H54 (cell line): ENCODE data around the gene RYR2.
A peak's percentile ranks its signal among the peaks of the same experiment; 100 is the strongest.

Experiments
- DNase-seq: peaks from one replicate; pipeline ENCODE4 v3.0.0; 2011; ENCODE audit warnings: low spot score, mixed read lengths; ENCODE audit not compliant: insufficient read length
- FAIRE-seq: peaks from 3 replicates; lab custom pipeline; 2011; peaks lifted over from hg19 to GRCh38; lab: Jason Lieb, UNC
- POLR2A ChIP-seq: IDR thresholded peaks from 2 replicates; pipeline ENCODE4 v1.6.1; 2011; ENCODE audit warnings: low read depth, mild to moderate bottlenecking, low read length

Gene RYR2

DNA sequence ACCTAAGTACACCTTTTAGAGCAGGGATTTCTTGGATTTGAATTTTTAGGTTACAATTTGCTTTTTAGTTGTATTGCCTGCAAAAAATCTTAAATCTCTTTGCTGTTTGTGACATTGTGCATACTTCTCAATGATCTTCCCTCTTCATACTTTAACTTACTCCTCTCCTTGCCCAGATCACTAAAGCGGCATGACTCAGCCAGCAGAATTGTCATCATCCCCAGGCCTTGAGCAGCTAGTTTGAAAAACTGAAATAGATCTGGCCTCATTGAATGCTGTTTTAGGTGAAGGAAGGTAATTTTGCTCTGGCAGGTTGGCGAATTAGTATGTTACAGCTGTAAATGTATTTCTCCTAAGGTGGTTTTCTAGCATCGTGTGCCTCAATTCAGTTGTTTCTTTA lies 145.9 kb downstream of the RYR2 start:
- DNase-seq (no peak), FAIRE-seq (no peak)

DNA sequence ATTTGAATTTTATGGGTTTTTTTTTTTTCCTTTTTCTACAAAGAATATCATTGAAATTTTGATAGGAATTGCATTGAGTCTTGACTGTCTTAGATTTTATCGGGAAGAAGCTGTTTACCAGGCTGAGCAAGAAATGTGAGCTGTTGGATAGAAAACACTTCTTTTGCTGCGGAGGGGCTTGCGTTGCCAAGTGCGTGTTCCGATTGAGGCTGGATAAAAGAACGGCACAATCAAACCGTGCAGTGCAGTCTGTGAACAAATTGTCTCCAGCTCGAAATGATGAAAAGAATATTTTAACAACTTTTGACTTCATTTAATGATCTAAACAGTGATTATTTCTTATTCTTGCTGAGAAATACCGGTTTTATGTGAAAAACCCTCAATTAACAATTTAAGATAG lies 149.4 kb downstream of the RYR2 start:
- FAIRE-seq: no peak
- no peak for DNase-seq
- TF ChIP-seq POLR2A: no peak

More for the DNA sequence above, 145.9 kb downstream of the RYR2 start:
- no peak for TF ChIP-seq POLR2A

GRCh38 chr1:237197470-237198425 lies 155.8 kb downstream of the RYR2 start:
- DNase-seq: no peak
- TF ChIP-seq POLR2A: no peak
- FAIRE-seq: no peak

DNA sequence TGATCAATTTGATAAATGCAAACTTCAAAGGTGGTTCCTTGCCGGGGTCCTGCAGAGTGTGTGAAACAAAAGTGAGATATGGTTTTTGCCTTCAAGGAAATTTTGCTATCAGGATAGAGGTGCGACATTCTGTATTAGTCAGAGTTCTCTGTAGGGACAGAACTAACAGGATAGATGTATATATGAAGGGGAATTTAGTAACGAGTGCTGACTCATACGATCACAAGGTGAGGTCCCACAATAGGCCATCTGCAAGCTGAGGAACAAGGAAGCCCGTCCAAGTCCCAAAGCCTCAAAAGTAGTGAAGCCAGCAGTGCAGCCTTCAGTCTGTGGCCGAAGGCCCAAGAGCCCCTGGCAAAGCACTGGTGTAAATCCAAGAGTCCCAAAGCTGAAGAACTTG lies 157.0 kb downstream of the RYR2 start:
- FAIRE-seq: no peak
- TF ChIP-seq POLR2A: no peak
- DNase-seq: no peak

DNA sequence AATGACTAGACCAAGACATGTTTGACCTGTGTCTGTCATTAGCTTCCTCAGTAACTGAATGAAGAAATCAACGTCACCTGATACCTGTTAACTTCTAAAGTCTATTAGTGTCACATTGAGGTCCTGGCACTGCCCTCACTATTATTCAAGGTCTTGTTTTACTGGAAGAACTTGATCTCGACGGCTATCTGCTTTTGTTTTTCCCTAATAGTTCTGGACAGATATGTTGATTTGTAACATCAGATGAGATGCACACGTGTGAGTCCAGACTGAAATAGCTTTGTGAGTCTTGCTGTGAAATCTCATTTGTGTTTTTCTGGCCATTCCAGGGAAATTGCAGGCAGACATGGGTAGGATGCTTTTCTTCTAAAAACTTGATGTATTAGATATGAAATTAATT lies 159.2 kb downstream of the RYR2 start:
- no peak for TF ChIP-seq POLR2A
- FAIRE-seq: no peak
- no peak for DNase-seq

GRCh38 chr1:237204841-237205240 lies 162.9 kb downstream of the RYR2 start:
- no peak for FAIRE-seq
- no peak for DNase-seq
- TF ChIP-seq POLR2A: no peak

DNA sequence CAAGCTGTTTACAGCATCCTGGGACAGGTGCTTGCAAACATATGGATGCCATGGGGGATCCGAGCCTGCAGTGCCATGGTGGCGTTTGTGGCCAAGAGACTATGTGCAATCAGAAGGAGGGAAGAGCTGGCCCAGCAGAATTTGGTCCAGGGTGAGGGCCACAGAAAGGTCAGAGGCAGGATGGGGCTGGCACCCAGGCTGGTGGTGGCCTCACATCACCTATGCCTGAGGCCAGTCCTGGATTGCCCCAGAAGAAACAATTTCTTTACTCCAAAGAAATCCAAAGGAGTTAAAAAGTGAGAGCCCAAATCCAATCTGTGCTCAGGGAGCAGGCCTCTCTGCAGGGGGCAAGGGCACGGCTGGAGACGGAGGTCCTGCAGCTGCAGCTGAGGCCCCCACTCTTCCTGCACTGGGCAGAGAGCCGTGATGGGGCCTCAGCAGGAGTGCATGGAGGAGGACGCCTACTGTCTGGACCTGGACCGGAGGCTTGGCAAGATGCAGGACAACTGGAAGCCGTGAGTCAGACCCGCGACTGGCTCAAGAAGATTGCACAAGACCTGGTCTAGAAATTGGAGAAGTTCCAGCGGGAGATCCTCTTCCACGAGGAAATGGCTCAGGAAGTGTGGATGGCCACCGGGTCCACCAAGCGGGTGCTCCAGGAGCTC lies 163.5 kb downstream of the RYR2 start:
- no peak for TF ChIP-seq POLR2A
- DNase-seq (peak; percentile 17), FAIRE-seq (no peak)

DNA sequence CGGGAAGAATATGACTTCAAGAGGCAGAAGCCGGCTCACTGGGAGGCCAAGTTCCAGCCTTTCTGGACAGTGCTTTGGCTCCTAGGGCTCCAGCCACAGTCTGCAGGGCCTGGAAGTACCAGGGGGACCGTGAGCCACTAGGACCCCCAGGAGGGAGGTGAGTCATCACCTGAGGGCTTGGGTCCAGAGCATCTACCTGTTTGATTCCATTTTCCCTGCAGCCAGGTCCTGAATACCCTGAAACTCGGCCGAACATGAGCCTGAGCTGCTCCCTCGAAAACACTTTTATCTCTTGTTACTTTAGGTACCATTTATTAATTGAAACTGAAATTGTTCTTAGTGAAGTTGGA lies 164.1 kb downstream of the RYR2 start:
- DNase-seq: no peak
- no peak for FAIRE-seq
- no peak for TF ChIP-seq POLR2A

DNA sequence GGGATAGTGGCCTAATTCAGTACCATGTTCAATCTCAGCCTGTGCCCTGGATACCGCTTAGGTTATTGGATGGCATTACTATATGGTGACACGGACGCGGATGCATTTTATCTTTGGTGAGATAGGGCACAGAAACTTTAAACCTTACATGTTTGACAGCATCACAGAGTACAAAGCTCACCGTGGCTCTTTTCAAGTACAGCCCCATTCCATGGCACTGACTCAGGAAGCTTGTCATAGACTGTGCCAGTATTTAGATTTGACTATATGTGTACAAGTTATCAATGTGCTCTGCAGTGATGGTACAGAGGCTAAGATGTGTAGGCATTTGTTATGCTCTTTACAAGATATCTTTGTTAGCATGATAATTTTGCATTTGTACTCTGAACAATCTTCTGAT lies 169.0 kb downstream of the RYR2 start:
- FAIRE-seq (no peak), DNase-seq (no peak)
- no peak for TF ChIP-seq POLR2A

DNA sequence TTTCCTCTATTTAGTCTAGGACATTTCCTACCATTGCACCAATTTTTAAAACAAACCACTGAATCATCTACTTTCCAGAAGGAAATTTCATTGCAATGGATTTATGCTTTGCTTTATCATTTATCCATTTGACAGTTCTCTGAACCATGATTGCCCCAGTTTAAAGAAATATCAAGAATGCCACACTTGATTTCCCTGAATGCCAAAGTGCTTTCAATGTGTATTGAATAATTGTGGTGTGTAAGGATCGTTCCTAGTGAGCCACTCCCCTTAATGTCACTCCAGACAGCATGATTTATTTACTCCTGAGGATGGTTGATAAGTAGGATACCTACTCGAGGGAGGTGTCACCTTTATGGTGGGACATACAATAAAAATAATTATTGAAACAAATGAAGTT lies 169.6 kb downstream of the RYR2 start:
- no peak for DNase-seq
- FAIRE-seq: no peak
- no peak for TF ChIP-seq POLR2A

- DNase-seq: no peak
- FAIRE-seq: no peak
- TF ChIP-seq POLR2A: no peak
These were observed 178.0 kb downstream of the RYR2 start for GRCh38 chr1:237219751-237220642.

DNA sequence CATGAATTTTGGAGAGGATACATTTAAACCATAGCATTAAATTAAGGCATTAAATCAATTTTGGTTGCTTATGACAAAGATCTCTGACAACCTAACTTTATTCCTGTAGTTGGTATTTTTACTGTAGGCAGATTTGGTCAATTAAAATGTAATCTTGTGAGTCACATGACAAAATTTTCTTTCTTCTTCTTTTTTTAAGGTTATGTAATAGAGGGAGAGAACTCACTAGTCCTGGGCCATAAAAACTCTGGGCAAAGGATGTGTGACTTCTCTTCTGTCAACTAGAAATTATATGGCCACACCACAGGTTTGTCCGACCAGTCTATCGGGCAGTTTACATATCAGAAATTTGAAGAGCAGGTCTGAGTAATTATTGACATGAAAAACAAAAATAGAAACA lies 181.4 kb downstream of the RYR2 start:
- TF ChIP-seq POLR2A: no peak
- FAIRE-seq (no peak), DNase-seq (no peak)

GRCh38 chr1:237226177-237226944 lies 184.4 kb downstream of the RYR2 start:
- FAIRE-seq: no peak
- TF ChIP-seq POLR2A: no peak
- no peak for DNase-seq
